Mesenteric fat pad (tissue), 1 donor: ENCODE results near the gene DDOST. TPM values are rescaled to one million over a fixed set of nuclear protein-coding genes. Genes with fewer than 3 reads are reported as not detected.
A peak's percentile ranks its signal among the peaks of the same experiment; 100 is the strongest.

Experiments
- DNase-seq: peaks from one replicate; pipeline ENCODE4 v3.0.0-alpha.2; 2020; ENCODE audit warnings: low spot score
- total RNA-seq: library from RNA; stranded (reverse); fragmentation: NEBNext Ultra II Directional; extraction: Animal tissue kit (Norgen Biotek cat#: 25700); gene quantifications from one replicate; pipeline ENCODE4 v1.2.1, GENCODE V29; 2021
- donor health status: DM: yes; HTN: yes; CAD: no.

DDOST gene
- total RNA-seq, 1 donor from 2014 or later = 133 TPM

- DNase-seq = no peak
Observed at GRCh38 chr1:20662110-20662475, 924 bp upstream of the DDOST start.

GRCh38 chr1:20660847-20661206 lies 342 bp downstream of the DDOST start:
- DNase-seq = no peak

DNA sequence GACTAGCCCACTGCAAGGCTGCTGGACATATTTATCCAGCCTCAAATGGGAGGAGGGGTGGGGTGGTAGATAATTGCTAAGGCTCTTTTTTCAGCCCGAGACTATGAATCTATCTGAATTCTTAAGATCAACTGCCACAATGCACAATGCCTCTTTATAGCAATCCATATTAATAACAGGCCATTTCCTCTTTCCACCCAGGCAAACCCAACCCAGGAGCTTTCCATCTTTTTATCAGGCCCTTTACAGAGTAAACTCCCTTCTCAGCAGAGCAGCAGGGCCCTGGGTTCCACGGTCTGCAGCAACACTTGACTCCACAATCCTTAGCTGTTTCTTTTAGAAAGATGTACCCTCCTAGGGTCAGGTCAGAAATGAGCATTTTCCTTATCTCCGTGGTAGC lies 806 bp downstream of the DDOST start:
- no peak for DNase-seq

- DNase-seq = no peak
Observed at GRCh38 chr1:20658166-20658915, 2.8 kb downstream of the DDOST start.

DNA sequence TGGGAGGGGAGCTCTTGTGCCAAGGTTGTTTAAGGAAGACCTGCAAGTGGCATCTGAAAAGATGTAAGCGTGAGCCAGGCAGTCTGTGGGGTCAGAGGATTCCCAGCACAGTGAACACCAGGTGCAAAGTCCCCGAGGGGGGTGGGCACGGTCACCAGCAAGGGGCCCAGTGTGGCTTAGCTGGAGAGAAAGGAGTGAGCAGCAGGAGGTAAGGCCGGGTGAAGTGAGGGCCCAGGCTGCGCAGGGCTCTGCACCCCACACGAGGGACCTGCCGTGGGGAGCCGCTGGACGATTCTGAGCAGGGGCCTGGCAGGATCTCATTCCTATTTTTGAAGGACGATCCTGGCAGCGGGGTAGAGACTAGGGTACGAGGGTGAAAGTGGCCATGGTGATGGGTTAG lies 4.1 kb downstream of the DDOST start:
- DNase-seq = no peak

DNA sequence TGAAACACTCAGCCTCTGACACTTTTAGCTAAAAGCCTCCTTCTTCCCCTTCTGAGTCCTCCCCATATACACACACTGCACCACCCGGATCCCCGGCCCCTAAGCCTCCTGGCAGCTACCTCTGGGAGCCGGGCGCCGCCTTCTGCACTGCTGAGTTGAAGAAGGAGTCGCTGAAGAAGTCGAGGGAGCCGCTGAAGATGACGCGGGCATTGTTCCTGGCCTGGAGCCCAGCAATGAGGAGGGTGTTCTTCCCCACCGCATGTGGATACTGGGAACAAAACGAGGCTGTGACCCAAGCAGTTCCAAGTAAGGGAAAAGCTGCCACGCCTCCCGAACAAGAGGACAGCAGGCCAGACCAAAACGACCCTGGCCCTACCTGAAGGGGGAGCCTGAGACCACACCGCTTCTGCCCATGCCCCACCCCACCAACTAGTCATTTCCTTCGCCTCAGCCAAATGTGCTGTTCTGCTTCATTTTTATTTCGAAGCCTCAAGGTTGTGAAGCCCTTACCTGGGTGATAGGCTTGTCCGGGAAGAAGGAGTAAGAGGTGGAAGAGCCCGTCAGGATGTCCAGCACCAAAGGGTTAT lies 7.0 kb downstream of the DDOST start:
- no peak for DNase-seq

GRCh38 chr1:20652300-20652699 lies 8.9 kb downstream of the DDOST start:
- DNase-seq = no peak

DNA sequence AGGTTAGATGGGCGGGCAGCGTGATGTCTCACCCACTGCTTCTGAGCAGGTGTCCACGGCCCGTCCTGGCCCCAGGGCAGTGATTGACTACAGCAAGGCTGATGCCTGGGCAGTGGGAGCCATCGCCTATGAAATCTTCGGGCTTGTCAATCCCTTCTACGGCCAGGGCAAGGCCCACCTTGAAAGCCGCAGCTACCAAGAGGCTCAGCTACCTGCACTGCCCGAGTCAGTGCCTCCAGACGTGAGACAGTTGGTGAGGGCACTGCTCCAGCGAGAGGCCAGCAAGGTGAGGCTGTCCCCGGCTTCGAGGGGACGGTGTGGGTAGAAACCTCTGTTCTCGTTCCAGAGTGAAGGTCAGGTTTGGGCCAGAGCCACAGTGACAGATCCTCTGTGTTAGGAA lies 12.2 kb downstream of the DDOST start:
- DNase-seq = no peak

- no peak for DNase-seq
Observed at GRCh38 chr1:20648438-20648837, 12.7 kb downstream of the DDOST start.

GRCh38 chr1:20645414-20645813 lies 15.8 kb downstream of the DDOST start:
- no peak for DNase-seq

GRCh38 chr1:20644416-20644815 lies 16.8 kb downstream of the DDOST start:
- no peak for DNase-seq

- no peak for DNase-seq
Observed at GRCh38 chr1:20643080-20643479, 18.1 kb downstream of the DDOST start.

GRCh38 chr1:20641975-20642374 lies 19.2 kb downstream of the DDOST start:
- DNase-seq = no peak

DNA sequence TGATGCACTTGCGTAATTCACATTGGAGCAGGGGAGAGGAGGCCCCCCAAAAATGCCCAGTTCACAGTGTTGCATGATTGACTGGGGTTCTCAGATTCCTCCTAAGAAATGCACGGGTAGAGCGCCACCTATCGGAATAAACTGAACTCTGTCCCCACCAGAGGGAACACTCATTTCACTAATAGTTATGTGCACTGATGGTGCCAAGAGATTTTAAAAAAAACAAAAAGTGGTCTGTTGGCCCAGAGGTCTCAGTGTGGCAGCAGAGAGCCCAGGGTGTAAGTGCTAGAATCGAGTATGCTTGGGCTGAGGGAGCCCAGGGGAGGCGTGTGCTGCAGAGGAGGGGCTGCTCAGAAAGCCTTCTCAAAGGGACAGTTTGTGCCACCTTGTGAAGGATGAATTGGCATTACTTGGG lies 21.0 kb downstream of the DDOST start:
- no peak for DNase-seq

- no peak for DNase-seq
Observed at GRCh38 chr1:20636785-20637347, 24.3 kb downstream of the DDOST start.

GRCh38 chr1:20634594-20635084 lies 26.5 kb downstream of the DDOST start:
- DNase-seq = no peak

GRCh38 chr1:20634065-20634593 lies 27.0 kb downstream of the DDOST start:
- DNase-seq = no peak

DNA sequence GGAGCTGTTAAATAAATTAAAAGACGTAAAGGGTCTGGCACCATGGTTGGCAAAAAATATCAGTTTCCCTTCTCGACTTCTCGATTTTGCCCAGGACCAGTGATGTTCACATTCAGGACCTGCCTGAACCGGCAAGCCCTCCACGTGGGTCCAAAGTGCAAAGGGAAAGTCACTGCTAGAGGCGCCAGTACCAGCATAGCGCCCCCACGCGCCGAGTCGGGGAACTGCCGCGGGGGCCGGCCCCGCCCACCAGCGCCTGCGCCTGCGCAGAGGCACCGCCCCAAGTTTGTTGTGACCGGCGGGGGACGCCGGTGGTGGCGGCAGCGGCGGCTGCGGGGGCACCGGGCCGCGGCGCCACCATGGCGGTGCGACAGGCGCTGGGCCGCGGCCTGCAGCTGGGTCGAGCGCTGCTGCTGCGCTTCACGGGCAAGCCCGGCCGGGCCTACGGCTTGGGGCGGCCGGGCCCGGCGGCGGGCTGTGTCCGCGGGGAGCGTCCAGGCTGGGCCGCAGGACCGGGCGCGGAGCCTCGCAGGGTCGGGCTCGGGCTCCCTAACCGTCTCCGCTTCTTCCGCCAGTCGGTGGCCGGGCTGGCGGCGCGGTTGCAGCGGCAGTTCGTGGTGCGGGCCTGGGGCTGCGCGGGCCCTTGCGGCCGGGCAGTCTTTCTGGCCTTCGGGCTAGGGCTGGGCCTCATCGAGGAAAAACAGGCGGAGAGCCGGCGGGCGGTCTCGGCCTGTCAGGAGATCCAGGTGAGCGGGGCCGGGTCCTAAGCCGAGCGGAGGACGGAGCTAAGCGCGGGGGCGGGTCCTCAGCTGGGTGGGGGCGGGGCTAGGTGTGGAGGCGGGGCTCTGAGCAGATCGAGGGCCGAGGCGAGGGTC lies 27.7 kb downstream of the DDOST start, which contains the start of gene PINK1:
PINK1 (plus strand) TSS at position 269 of the 875 bp plus-strand sequence; CDS start at position 360, 91 bp downstream.
- peak; percentile 97 for DNase-seq

- DNase-seq = no peak
Observed at GRCh38 chr1:20632386-20632785, 28.8 kb downstream of the DDOST start.

DNA sequence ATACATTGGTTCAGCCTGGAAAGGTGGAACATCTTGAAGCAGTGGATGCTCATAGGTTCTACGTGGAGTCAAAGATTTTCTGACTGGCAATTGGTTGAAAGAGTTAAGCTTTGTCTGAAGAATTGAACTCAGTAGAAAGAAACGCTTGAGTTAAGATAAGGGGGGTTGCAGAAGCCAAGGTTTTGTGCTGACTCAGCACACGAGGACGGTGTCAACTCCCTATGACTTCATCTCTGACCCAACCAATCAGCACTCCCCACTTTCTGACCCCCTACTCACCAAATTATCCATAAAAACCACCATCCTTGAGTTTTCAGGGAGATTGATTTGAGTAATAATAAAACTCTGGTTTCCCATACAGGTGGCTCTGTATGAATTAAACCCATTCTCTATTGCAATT lies 30.4 kb downstream of the DDOST start:
- DNase-seq = no peak

- DNase-seq = no peak
Observed at GRCh38 chr1:20626524-20626923, 34.6 kb downstream of the DDOST start.

DNA sequence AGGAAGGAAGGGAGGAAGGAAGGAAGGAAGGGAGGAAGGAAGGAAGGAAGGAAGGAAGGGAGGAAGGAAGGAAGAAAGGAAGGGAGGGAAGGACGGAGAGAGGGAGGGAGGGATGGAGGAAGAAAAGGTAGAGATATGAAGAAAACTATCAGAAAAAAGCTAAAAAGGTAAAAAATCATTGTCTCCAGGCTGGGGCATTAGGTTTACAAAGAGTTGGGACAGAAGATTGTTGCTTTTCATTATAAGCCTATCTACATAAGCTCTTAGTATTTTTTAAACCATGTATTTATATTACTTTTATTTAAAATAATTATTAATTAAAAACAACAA lies 35.1 kb downstream of the DDOST start:
- DNase-seq = no peak
